Measurements from ENCODE around the gene UBXN1. TPM values are rescaled to one million over a fixed set of nuclear protein-coding genes. Genes with fewer than 3 reads are reported as not detected.

Gene UBXN1
- total and polyA plus RNA-seq, 10 of the 15 experiments (the other 5 are each of a cell fraction or from before 2014, with no cell fraction given) = 7.0 to 173 (median 106) TPM

DNA sequence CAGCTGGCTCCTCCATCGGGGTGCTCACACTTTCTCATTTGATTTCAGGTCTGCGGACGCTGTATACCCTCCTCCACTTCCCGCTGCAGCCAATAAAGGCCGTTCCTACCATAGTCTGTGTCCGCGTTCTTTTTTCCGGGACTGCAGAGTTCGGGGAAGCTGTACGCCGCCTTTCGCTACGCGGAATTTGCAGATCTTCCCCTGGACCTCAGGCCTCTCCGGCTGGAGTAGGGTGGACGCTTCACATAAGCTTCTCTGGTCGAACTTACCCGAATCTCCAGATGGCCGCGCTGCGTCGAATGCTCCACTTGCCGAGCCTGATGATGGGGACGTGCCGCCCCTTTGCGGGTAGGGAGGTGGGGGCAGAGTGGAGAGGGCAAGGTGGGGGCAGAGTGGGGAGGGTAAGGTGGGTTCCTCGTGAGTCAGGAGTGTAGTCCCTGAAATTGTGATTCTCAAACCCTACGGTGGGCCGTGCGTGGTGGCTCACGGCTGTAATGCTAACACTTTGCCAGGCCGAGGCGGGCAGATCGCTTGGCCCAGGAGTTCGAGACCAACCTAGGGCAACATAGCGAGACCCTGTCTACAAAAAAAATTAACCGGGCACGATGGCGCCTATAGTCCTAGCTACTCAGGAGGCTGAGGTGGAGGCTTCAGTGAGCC is 13.1 kb downstream of the UBXN1 start:
- Histone ChIP-seq H3K4me1 (ENCODE audit: control insufficient read depth, insufficient read depth, low read length) (peaks cover 14% of the 10 kb centered on the region), H3K4me2 (ENCODE audit: control insufficient read depth, insufficient read depth) (peak overlapping the region; percentile 95), H3K79me2 (ENCODE audit: control insufficient read depth, insufficient read depth, low read length) (peaks cover 56% of the 10 kb centered on the region), H3K9me3 (replicated peaks; ENCODE audit: control insufficient read depth, insufficient read depth, low read length) (no peaks in the 10 kb centered on the region), H3K4me3 (peak overlapping the region; percentile 95), H2AFZ (ENCODE audit: control insufficient read depth, low read depth, low read length) (peak overlapping the region; percentile 23; the same call in 1 of the 2 replicates), H3K27me3 (replicated peaks in 1 of 2; ENCODE audit: control insufficient read depth in 2 of 2, insufficient read depth in 2 of 2, low read length in 1 of 2) (no peaks in the 10 kb centered on the region), H3K27ac (ENCODE audit: control insufficient read depth, insufficient read depth) (peak overlapping the region; percentile 95), H3K9ac (ENCODE audit: control insufficient read depth, insufficient read depth, low read length) (peak overlapping the region; percentile 96), H3K36me3 (ENCODE audit: control insufficient read depth in 2 of 2, insufficient read depth in 2 of 2, low read length in 1 of 2) (peaks cover 5 to 12% of the 10 kb centered on the region in 2 experiments), H4K20me1 (ENCODE audit: control insufficient read depth, insufficient read depth) (no peaks in the 10 kb centered on the region)
- ChIA-PET SMC1A (ENCODE audit: uncharacterized antibody, unreplicated experiment) (interaction anchor here (0.8 to 3.4 kb wide), 20 partner anchors 9 to 195 kb away, joined by 3 to 41 read pairs (median 4); partner anchors contain the start of genes B3GAT3, GANAB, HNRNPUL2 and INTS5), POLR2A (interaction anchor here (0.6 to 16.2 kb wide), 36 partner anchors 12 to 542 kb away, joined by 3 to 295 read pairs (median 5); partner anchors contain the start of genes B3GAT3, EEF1G, GANAB and HNRNPUL2), CTCF (interaction anchor here (0.6 to 2.1 kb wide), 15 partner anchors 9 to 241 kb away, joined by 3 to 11 read pairs (median 4); partner anchors contain the start of genes B3GAT3, HNRNPUL2, INTS5 and LRRN4CL), RAD21 (ENCODE audit: unreplicated experiment) (interaction anchor here (0.6 to 2.7 kb wide), 32 partner anchors 8 to 241 kb away, joined by 3 to 26 read pairs (median 4); partner anchors contain the start of genes B3GAT3, EEF1G, GANAB and HNRNPUL2)
- ATAC-seq (peak; percentile 47), DNase-seq (ENCODE audit: low read depth, low spot score) (no peak), FAIRE-seq (peak; percentile 56)
- 1% methylated on average over 39 of the region's 39 CpGs for WGBS (ENCODE audit: insufficient coverage, insufficient replicate concordance, low lambda C conversion rate, missing lambda C conversion rate)
- no TSS peak for BruUV-seq (replicated peaks)
- in situ Hi-C loops (cut with MboI) (no loop called here), intact Hi-C loops (cut with micrococcal nuclease; ENCODE audit: unreplicated experiment) (no loop called here)
- TF ChIP-seq YBX1 (IDR thresholded peaks at IDR 0.05) = no peak
- no peak for TF ChIP-seq SREBF2 (IDR thresholded peaks at IDR 0.05; ENCODE audit: low read length)
- TF ChIP-seq CREB1 (IDR thresholded peaks at IDR 0.05; ENCODE audit: low read depth) = peak; percentile 5; the same call in 1 of the 2 replicates
- no peak for TF ChIP-seq CBX3 (IDR thresholded peaks at IDR 0.05; ENCODE audit: borderline replicate concordance, low read depth)
- TF ChIP-seq, protein P1, sequence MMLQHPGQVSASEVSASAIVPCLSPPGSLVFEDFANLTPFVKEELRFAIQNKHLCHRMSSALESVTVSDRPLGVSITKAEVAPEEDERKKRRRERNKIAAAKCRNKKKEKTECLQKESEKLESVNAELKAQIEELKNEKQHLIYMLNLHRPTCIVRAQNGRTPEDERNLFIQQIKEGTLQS (IDR thresholded peaks at IDR 0.05; ENCODE audit: borderline replicate concordance, extremely low read depth, low read depth, low read length) = no peak
- no peak for TF ChIP-seq NR2F1 (conservative IDR thresholded peaks at IDR 0.05)
- TF ChIP-seq, protein P2, sequence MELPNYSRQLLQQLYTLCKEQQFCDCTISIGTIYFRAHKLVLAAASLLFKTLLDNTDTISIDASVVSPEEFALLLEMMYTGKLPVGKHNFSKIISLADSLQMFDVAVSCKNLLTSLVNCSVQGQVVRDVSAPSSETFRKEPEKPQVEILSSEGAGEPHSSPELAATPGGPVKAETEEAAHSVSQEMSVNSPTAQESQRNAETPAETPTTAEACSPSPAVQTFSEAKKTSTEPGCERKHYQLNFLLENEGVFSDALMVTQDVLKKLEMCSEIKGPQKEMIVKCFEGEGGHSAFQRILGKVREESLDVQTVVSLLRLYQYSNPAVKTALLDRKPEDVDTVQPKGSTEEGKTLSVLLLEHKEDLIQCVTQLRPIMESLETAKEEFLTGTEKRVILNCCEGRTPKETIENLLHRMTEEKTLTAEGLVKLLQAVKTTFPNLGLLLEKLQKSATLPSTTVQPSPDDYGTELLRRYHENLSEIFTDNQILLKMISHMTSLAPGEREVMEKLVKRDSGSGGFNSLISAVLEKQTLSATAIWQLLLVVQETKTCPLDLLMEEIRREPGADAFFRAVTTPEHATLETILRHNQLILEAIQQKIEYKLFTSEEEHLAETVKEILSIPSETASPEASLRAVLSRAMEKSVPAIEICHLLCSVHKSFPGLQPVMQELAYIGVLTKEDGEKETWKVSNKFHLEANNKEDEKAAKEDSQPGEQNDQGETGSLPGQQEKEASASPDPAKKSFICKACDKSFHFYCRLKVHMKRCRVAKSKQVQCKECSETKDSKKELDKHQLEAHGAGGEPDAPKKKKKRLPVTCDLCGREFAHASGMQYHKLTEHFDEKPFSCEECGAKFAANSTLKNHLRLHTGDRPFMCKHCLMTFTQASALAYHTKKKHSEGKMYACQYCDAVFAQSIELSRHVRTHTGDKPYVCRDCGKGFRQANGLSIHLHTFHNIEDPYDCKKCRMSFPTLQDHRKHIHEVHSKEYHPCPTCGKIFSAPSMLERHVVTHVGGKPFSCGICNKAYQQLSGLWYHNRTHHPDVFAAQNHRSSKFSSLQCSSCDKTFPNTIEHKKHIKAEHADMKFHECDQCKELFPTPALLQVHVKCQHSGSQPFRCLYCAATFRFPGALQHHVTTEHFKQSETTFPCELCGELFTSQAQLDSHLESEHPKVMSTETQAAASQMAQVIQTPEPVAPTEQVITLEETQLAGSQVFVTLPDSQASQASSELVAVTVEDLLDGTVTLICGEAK (IDR thresholded peaks at IDR 0.05; ENCODE audit: borderline replicate concordance) = no peak
- TF ChIP-seq, protein P3, sequence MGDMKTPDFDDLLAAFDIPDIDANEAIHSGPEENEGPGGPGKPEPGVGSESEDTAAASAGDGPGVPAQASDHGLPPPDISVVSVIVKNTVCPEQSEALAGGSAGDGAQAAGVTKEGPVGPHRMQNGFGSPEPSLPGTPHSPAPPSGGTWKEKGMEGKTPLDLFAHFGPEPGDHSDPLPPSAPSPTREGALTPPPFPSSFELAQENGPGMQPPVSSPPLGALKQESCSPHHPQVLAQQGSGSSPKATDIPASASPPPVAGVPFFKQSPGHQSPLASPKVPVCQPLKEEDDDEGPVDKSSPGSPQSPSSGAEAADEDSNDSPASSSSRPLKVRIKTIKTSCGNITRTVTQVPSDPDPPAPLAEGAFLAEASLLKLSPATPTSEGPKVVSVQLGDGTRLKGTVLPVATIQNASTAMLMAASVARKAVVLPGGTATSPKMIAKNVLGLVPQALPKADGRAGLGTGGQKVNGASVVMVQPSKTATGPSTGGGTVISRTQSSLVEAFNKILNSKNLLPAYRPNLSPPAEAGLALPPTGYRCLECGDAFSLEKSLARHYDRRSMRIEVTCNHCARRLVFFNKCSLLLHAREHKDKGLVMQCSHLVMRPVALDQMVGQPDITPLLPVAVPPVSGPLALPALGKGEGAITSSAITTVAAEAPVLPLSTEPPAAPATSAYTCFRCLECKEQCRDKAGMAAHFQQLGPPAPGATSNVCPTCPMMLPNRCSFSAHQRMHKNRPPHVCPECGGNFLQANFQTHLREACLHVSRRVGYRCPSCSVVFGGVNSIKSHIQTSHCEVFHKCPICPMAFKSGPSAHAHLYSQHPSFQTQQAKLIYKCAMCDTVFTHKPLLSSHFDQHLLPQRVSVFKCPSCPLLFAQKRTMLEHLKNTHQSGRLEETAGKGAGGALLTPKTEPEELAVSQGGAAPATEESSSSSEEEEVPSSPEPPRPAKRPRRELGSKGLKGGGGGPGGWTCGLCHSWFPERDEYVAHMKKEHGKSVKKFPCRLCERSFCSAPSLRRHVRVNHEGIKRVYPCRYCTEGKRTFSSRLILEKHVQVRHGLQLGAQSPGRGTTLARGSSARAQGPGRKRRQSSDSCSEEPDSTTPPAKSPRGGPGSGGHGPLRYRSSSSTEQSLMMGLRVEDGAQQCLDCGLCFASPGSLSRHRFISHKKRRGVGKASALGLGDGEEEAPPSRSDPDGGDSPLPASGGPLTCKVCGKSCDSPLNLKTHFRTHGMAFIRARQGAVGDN (IDR thresholded peaks at IDR 0.05) = peak; percentile 33; the same call in 1 of the 2 replicates
- no peak for TF ChIP-seq ZNF207 (IDR thresholded peaks at IDR 0.05; ENCODE audit: borderline replicate concordance)
- no peak for TF ChIP-seq ZNF384 (IDR thresholded peaks at IDR 0.05; ENCODE audit: borderline replicate concordance, low read depth, low read length)
- peak; percentile 44; the same call in 1 of the 2 replicates for TF ChIP-seq RUNX3 (IDR thresholded peaks at IDR 0.05; ENCODE audit: low read length)
